Ovary (tissue), 3 donors: ENCODE results near the gene LAG3.

ENCODE experiments used
- POLR2A ChIP-seq: fragments of 450-650 bp; IDR thresholded peaks from one replicate; pipeline ENCODE4 v1.6.1; 2017; ENCODE audit warnings: antibody characterized with exemption, mild to moderate bottlenecking, moderate library complexity
- TF ChIP-seq, protein P1 (sequence below), 3 donors: fragments of 450-650 bp in 2 of 3; fragments of 200-600 bp in 1 of 3; IDR thresholded peaks; one replicate each; pipeline versions ENCODE4 v1.5.1 to v1.8.0; 2016 to 2022; ENCODE audit warnings: antibody characterized with exemption in 3 of 3, mild to moderate bottlenecking in 1 of 3
- donor health status: DM: no; HTN: no; CAD: no.

- TF ChIP-seq, protein P1, sequence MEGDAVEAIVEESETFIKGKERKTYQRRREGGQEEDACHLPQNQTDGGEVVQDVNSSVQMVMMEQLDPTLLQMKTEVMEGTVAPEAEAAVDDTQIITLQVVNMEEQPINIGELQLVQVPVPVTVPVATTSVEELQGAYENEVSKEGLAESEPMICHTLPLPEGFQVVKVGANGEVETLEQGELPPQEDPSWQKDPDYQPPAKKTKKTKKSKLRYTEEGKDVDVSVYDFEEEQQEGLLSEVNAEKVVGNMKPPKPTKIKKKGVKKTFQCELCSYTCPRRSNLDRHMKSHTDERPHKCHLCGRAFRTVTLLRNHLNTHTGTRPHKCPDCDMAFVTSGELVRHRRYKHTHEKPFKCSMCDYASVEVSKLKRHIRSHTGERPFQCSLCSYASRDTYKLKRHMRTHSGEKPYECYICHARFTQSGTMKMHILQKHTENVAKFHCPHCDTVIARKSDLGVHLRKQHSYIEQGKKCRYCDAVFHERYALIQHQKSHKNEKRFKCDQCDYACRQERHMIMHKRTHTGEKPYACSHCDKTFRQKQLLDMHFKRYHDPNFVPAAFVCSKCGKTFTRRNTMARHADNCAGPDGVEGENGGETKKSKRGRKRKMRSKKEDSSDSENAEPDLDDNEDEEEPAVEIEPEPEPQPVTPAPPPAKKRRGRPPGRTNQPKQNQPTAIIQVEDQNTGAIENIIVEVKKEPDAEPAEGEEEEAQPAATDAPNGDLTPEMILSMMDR (IDR thresholded peaks at IDR 0.05), result peak; percentile 87 to 91 (median 89)
- no peak for TF ChIP-seq POLR2A
Measured at GRCh38 chr12:6825398-6826124, 53.2 kb downstream of the LAG3 start.
